ENCODE results near the gene EYA2.
"Not testable (repeated sequence)": the region's sequence is repeated elsewhere in the genome, so short reads cannot be mapped to it uniquely, and the experiment has no call there.

The EYA2 gene

DNA sequence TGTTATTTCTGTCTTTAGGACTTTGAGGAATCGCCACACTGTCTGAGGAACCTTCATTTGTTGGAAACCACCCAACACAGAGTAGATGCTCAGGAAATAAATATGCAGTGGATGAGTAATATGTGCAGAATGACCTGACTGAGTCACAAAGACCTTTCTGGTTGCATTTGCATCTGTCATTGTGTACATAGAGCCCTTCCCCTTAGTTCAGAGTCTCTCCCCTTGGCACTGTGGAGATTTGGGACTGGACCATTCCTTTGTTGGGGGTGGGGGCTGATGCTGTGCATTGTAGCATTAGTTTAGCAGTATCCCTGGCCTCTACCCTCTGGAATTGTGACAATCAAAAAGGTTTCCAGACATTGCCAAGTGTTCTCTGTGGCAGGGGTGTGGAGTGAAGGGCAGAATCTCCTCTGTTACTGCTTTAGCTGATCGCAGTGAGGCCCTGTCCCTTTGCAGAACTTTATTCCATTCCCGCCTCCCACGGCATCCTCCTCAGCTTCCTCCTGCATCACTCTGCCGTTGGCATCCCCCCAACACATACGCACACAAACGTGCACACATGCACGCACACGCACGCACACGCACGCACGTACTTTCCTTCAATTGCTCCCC, 64.5 kb downstream of the EYA2 start:
- DNase-seq: no peak

DNA sequence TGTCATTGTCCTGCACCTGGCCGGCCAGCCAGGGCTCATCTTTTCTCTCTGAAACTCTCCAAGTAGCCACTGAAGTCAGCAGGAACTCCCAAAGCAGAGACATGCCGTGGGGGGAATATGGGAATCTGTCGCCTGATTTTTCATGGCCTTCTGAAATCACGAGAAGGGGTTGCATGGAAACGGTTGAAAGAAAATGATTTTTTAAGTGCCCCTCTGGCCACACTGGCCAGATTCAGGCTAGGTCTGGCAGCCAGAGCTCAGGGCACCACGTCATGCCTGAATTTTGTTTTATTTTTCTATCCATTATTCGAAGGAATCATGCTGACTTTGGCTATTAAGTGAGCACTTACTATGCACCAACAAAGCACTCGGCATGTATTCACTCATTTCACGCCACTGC, 65.2 kb downstream of the EYA2 start:
- DNase-seq: no peak

DNA sequence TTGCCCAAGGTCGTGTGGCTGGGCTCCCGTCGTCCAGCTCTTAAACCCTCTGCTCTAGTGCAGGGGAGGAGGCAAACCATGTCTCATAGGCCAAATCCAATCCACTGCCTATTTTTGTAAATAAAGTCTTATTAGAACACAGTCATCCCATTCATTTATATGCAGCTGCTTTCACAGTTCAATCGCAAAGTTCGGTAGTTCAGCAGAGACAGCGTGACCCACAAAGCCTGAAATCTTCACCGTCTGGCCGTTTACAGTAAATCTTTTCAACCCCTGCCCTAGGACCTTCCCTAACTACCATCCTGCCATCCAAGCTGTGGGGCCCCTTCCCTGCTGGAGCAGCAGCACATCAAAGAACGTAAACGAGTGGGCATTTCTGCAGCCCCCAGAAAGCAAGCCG, 65.9 kb downstream of the EYA2 start:
- no peak for DNase-seq

DNA sequence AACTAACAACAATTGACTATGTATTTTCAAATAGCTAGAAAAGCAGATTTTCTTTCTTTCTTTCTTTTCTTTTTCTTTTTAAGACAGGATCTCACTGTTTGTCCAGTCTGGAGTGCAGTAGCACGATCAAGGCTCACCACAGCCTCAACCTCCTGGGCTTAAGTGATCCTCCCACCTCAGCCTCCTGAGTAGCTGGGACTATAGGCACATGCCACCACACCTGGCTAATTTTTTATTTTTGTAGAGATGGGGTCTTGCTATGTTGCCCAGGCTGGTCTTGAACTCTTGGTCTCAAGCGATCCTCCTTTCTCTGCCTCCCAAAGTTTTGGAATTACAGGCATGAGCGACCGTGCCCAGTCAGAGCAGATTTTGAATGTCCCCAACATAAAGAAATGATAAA, 67.3 kb downstream of the EYA2 start:
- DNase-seq: not testable (repeated sequence)

DNA sequence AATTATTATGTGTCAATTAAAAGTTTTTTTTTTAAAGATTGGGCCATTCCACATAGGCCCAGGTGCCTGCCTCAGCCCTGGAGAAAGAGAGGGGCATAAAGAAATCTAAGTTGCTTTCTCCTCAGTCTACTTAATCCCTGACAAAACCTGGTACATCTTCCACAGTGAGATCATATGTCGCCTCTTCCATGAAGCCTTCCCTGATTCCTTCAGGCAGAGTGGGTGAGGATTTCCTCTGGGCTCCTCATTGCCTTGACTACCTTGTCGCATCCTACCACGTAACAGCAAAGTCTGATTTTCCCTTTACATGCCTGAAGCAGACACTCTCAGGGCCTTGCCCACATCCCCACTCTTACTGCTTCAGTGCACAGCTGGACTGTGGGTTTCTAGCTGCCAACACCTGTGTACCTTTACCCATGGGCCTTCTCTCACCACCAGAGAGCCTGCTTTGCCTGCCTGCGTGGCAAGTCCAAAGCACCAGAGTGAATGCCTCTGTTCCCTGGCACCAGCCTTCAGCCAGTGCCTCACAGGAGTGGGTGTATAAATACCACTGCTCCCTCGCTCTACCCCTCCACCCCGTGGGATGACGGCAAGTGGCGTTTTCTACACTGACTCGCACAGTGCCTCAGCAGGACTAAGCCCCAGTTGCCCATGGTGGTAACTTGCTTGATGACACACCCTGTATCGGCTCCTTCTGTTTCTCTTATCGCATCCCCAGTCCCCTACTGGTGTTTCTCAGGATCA, 68.0 kb downstream of the EYA2 start:
- DNase-seq: no peak

DNA sequence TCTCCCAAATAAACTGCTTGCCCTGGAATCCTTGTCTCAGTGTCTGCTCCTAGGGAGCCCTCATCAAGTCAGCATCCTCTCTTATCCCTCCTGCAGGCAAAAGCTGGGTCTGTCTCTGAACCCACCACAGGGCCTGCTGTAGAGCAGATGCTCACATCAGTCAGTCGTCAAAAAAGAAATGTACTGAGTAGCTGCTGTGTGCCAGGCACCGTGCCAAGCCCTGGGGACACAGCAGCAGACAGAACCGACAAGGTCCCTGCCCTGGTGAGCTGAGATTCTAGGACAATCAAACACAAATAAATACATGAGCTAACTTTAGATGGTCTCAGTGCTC, 68.5 kb downstream of the EYA2 start:
- DNase-seq: no peak

DNA sequence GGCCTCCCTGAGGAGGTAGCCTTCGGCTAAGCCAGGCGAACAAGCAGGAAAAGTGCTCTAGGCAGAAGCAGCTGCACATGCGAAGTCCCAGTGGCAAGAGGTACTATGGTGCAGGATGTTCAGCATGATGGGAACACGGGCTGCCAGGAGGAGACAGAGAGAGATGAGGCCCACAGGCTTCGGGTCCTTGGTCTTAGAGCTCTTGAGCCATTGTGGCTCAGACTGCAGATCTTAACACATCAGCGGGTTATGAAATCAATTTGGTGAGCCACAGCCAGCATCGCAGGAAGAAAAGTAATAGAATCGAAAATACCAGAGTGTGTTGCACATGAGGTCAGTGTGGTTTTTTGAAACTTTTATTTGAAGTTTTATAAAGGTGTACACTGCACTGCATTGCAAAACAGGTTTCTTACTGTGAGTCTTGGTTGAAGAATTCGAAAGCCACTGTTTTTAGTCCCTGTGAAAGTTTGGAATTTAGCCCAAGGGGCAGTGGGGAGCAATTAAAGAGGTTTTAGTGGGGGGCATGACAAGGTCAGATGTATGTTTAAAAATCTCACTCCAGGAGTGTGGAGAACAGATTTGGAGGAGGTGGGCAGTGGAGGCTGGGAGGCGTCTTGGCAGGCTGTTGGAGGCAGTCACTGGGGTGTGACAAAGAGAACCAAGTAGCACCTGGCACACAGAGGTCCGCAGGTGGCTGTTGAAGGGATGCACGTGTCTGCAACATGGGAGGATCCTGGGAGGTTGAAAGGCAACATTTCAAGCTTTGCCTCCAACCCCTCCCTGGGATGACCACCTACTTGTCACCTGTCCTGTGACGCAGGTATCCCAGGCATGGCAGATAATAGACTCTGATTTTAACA, 69.3 kb downstream of the EYA2 start:
- no peak for DNase-seq

DNA sequence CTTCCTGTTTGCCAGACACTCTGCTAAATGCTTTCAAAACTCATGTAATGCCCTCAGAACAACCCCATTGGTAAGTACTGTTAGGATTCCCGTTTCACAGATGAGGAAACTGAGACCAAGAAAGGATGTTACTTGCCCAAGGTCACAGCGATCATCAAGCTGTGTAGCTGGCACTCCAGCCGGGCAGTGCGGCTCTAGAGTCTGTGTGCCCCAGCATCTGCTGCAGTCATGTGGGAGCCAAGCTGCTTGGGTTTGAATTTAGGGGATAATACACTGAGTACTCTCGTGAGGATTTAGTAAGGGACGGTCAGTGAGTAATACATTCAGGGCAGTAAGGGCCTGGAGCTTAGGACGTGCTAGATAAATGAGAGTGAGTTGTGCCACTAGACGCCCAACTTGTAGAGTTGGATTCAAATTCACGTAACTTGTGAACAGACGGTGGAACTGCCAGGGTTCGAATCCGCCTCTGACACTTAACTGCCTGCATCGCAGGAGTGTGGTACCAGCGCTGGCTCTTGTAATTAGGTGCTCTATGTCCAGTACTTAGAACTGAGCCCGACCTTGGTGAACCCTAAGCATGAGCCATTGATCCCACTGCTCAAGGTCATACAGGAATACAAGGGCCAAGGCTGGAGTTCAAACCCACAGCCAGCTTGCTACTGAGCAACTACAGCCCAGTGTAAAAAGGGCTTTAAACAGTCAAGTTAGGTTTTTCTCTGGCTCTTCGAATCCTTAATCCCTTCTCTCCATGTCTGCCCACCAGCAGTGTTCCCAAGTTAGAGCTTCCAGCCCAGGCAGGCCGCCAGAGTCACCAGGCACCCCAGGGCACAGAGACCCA, 70.2 kb downstream of the EYA2 start:
- DNase-seq: no peak

DNA sequence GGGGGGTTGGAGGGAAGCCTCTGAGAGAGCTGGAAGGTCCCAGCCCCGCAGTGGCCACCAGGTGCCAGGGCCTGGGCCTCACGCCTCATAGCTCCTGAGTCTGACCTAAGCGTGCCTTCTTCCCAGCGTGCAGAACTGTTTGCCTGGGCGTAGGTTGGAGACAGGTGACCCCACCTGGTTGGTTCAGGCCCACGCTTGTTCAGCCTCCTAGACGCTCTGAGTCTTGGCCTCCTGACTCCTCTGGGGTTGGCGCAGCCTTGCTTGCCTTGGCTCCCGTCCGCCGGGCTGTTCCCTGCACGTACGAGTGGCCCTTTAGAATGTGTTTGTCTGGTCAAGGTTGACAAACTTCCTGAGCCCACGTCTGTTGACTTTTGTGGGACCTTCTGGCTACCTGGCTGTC, 70.8 kb downstream of the EYA2 start:
- DNase-seq: no peak

DNA sequence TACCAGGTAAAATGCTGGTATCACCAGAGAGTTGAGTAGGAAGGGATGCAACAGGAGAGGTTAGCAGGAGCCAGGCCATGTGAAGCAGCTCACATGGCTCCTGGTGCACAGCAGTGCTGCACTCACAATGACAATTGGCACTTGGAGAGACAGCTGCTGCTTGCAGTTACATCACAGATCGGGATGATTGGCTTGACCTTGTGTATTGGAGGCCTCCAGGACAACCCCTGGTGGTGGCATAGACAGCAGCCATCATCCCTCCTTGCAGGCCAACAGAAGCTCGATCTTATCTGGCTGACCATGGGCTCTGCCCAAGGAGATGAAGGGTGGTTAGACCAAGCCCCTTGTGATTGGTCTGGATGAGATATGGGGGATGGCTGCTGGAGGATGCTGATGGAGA, 73.0 kb downstream of the EYA2 start:
- DNase-seq: no peak

DNA sequence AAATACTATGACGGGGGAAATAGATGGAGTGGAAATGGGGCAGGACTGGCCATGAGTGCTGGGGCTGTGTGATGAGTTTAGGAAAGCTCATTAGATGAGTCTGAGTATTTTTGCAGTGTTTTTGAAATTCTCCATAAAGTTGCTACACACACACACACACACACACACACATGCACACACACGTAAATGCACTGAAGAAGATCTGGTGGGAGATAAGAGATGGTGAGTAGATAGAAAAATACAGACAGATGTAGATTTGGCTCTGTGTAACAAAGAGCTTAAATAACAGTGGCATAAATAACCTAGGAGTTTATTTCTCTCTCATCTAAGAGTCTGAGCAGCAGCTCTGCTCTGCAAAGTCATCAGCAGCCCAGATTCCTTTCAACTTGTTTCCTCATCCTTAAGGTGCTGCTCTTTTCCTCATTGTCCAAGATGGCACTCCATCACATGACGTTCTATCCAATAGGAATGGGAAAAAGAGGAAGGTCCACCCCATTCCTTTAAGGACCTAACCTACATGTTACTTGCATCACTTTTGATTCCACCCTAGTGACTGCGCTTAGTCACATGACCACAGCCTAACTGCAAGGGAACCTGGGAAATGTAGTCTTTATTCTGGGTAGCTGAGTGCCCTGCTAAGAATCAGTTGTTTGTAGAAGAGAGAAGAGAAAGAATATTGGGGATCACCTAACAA, 76.4 kb downstream of the EYA2 start:
- DNase-seq: no peak

DNA sequence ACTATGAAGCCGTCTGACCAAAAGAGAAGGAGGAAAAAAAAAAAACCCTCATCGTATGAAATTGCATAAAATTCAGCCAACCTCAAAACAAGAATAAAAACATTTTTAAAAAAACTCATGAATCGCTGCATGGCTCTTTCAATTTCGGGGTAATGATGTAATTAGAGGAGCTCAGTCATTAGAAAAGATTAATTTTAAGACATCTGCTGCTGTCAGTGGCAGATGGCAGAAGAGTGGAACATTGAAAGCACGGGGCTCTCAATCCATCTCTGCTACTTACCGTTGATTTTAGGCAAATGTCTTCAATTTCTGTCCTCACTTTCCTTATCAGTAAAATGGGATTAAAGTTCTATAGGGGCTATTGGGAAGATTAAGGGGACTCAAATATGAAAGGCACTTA, 79.1 kb downstream of the EYA2 start:
- DNase-seq: no peak

DNA sequence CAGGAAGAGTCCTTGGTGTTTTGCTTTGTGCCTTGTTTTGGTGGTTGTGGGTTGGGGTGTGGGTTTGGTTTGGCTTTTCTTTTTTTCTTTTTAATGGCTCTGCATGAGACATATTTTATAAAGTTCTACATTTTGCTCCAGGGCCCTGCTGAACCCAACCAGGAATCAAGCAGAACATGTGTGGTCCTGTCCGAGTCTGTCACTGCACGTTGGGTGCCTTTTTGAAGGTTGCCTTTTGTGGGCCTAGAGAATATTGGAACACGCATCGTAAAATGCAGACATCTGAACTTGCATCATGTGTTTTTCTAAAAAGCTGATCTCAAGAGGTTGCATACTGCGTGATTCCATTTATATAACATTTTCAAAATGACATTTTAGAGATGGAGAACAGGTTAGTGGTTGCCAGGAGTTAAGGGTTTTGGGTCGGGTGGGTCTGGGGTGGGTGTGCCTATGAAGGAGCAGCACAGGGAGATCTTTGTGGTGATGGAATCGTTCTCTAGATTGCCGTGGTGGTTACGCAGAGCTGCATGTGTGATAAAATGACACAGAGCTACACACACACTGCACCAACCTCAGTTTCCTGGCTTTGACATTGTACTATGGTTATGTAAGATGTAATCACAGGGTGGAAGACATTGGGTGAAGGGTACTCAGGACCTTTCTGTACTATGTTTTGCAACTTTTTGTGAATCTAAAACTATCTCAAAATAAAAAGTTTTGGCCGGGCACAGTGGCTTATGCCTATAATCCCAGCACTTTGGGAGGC, 80.2 kb downstream of the EYA2 start:
- DNase-seq: peak; percentile 2

DNA sequence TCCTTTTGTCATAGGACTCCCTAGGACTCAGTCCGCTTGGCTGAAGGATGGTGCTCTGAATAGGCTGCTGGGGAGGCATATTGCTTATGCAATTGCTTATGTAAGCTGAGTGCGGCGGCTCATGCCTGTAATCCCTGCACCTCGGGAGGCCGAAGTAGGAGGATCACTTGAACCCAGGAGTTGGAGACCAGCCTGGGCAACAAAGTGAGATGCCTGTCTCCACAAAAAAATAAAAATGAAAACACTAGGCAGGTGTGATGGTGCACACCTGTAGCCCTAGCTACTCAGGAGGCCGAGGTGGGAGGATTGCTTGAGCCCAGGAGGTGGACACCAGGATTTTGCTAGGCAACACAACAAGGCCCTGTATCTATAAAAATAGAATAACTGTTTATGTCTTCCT, 81.3 kb downstream of the EYA2 start:
- DNase-seq: peak; percentile 46

DNA sequence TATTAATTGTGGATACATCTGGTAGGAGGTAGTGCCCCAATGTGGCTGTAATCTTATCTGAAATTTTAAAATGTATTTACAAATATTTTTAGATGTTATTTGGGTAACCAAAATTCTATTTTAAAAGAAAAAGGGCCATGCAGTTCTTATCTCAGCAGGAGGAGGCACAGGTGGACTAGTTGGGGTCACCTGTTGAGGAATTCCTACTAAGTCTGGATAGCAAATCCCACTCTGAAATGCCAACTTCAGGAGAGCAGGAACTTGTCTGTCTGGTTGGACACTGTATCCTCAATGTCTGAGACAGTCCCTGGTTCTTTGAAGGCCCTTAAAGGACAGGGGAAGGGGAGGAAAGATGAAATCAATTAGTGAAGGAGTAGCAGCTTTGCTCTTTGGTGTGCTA, 82.6 kb downstream of the EYA2 start:
- no peak for DNase-seq

DNA sequence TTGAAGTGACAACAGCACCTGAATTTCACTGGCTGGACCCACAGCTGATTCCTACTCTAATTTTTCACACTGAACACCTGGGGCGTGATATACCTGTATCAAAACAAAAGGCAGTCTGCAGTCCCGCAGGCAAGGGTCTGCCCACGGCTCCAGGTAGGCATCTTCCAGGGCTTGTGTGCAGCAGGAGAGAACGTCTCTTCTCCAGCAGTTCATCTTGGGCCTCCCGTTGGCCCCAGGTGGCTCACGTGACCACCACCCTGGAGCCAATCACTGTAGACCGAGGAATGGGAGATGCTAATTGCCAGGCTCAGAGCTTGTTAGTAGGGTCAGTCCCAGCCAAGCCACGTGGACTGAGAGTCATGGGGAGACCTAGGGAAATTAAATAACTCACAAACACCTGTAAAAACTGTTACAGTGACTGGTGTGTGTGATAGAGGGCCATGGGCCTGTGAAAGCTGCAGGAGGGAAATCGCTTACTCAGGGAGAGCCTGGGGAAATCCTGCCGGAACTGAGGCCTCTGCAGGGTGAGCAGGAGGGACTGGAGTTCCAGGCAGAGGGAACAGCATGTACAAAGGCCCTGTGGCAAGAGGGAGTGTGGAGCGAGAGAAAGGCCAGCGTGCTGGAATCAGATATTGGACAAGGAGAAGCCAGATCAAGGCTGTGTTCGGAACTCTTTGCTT, 83.4 kb downstream of the EYA2 start:
- DNase-seq: peak; percentile 24

DNA sequence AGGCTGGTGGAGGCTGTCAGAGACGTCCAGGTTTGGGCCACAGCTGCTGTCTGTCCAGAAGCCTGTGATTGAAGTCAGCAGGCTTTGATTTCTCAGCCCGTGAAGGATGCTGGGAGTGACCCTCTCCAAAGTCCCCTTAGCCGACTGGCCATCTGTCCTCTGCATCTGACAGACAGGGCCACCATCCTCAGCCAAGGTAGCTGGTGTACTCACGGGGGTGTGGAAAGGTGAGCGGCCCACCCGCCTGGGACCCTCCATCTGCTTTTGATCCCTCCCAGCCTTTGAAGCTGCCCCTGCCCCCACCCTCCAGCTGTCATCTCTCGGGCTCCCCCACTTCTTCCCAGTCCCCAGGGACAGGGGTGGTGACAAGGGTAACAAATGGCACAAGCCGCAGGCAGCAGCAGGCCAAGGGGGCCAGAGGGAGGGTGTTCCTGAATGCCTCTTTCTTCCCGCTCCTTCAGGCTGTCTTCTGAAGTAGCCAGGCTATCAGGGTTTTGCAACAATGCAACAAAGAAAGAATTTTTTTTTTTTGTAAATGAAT, 84.4 kb downstream of the EYA2 start:
- DNase-seq: peak; percentile 21

DNA sequence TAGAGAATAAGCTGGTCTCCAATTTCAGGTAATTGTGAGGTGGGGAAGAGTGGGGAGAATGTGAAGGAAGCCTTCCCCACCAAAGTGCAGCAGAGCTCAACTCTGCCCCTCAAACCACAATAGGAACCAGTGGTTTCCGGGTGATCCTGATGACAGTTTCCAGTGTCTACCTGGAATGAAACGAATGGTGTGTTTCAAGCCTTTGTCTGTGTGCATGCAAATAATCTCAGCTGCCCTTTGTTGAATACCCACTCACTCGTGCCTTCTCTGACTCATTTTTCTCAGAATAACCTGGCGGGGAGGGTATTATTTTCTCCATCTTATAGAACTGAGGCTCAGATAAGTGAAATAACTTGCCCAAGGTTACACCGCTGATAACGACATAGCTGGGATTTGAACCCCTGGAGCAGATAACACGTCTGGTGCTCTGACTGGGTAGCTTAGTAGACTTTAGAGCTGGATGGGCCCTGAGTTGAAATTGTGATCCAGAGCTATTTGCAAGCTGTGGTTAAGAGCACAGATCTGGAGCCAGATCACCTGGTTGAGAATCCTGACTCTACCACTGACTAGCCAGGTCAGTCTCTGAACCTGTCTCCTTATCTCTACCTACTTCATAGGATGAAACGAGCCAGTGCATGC, 85.1 kb downstream of the EYA2 start:
- peak; percentile 16 for DNase-seq

DNA sequence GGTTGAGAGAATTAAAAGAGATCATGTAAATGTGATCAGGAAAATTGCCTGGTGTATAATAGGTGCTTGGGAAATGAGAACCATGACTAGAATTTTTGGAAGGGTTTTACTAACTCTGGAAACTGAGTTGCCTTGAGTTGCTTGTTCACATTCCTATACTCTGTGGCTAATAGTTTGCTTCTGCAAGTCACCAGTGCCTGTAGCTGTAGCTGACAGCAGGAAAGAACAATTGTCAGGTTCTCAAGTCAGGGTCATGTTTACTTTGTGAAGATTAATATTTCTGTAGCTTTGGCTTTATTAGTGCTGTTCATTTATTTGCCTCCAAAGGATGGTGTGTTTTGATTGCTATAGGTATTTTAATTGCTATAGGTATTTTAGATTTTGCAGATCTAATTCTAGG, 86.5 kb downstream of the EYA2 start:
- DNase-seq: no peak

DNA sequence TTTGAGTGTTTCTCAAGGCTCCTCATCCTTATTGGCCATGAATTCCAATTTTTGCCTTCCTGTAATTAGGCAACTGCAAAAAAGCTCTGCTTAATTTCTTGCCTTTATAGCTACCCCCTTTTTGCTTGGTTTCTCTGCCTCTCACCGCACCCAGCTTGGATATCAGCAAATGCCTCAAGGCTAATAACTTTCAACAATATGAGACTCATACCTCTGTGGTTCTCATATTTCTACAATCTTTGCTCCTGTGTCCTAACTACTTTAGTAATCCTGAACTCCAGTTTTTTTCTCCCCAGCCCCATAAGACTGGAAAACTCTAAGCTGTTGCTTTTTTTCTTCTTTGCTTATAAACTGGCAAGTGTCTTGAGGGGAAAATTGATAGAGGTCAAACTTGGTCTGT, 88.8 kb downstream of the EYA2 start:
- DNase-seq: no peak
